HuH-7 (cell line): ENCODE results near the gene ZNF492.
"Not testable (repeated sequence)": the region's sequence is repeated elsewhere in the genome, so short reads cannot be mapped to it uniquely, and the experiment has no call there.

Experiments
- DNase-seq: peaks from one replicate; pipeline ENCODE4 v3.0.0; 2011; ENCODE audit warnings: low spot score

The ZNF492 gene

DNA sequence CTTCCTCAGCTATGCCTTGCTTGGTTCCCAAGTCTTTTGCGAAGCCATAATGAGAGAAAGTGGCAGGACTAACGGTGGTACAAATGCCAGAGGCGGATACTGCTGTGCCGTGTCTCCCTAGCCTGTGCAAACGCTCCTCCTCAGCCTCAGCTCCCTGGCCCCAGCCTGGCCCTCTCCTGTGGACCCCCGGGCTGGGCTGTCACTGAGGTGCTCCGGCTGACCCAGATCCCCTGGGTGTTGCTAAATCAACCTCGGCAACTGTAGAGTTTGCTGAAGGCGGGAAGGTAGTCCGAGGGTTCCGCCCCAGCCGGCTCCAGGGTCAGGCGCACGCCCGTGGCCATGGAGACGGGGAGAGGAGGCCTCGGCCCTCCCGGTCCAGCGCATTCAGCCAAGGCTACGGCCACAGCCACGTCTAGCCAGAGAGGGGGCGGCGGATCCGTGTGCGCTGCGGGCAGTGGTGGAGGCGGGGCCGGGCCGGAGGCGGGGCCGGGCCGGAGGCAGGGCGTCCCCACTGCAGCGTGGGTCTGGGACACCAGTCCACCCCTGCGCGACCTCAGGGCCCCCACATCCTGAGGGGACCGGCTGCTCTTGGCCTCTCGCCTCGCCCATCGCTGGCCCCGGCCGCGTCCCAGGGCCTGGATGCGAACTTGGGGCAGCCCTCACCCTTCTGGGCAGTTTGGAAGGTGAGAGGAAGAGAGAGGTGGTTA, 16.4 kb upstream of the ZNF492 start:
- no peak for DNase-seq

DNA sequence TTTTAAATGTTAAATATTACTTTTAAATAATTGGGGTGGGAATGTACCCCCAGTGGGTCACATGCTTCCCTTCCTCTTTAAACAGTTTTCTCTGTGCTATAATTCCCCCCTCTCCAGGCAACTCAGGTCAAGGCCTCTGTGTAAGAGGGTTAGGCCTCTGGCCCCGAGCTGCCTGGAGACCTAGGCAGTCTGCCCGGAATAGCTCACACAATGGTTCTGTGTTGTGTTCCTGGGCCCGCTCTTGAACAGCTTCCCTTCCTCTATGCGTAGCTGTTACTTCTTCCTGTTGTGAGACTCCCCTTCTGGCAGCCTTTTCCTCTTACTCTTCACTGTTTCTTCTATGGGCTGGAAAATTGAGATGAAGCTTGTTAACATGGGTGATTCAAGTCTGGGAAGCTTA, 14.8 kb upstream of the ZNF492 start:
- no peak for DNase-seq

DNA sequence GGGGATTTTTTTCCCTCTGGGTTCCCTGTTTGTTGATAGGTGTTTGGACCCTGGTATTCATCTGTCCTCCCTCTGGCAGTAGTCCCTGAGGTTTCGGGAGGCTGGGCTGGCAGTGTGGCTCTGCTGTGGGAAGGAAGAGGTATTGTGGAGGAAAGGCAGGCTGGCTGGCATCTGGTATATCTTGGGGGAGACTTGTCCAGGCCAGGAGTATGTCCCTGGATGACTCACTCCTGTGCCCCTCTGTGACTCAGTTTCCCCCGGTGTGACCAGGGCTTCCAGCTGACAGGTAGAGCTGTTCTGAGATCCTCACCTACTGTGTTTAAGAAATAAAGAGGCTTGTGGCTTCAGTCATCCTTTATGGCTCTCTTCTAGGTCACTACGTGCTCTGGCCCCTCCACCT, 14.2 kb upstream of the ZNF492 start:
- no peak for DNase-seq

DNA sequence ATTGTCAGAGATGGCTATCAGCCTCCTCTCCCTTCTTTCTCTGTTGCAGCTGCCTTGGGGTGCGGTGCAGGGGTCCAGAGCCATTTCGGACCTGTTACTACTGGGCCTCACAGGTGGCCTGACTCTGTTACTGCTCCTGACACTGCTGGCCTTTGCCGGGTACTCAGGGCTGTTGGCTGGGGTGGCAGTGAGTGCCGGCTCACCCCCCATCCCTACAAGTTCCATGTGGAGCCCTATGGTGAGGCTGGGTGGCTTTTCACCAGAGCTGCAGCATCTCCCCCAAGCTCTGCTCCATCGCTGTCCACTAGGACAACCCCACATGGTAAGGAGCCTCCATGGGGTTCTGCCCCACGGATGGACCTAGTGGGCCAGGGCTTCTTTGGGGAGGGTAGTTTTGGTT, 13.7 kb upstream of the ZNF492 start:
- DNase-seq = no peak

DNA sequence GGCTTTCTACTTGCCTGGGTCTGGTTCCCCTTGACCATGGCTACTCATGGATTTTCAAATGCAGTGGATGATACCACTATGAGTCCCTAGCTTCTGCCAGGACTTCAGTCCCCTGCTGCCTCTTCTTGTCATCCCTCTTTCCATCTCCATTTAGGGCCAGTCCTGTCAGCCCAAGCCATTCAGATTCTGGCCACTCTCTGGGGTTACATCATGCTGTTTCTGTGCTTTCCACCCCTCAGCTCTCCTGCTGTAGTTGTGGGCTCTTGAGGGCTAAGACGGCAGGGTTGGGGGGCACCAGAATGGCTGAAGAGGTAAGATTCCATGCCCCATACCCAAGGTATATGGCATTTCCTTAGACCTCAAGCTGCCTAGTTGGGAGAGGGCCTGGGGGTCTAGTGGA, 13.2 kb upstream of the ZNF492 start:
- no peak for DNase-seq

DNA sequence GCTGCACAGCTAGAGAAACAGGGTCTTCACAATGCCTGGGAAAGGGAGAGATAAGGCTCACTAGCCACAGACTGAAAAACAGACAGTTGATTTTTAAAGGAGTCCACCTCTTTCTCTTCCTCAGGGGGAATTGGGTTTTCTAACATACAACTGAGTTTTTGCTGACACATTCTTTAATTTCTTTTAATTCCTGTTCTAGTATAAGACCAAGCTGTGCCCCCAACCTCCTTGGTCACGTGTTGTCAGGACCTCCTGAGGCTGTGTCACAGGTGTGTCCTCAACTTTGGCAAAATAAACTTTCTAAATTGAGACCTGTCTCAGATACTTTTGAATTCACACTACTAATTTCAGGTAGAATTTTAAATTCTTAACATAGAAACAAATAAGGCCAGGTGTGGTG, 12.1 kb upstream of the ZNF492 start:
- no peak for DNase-seq

DNA sequence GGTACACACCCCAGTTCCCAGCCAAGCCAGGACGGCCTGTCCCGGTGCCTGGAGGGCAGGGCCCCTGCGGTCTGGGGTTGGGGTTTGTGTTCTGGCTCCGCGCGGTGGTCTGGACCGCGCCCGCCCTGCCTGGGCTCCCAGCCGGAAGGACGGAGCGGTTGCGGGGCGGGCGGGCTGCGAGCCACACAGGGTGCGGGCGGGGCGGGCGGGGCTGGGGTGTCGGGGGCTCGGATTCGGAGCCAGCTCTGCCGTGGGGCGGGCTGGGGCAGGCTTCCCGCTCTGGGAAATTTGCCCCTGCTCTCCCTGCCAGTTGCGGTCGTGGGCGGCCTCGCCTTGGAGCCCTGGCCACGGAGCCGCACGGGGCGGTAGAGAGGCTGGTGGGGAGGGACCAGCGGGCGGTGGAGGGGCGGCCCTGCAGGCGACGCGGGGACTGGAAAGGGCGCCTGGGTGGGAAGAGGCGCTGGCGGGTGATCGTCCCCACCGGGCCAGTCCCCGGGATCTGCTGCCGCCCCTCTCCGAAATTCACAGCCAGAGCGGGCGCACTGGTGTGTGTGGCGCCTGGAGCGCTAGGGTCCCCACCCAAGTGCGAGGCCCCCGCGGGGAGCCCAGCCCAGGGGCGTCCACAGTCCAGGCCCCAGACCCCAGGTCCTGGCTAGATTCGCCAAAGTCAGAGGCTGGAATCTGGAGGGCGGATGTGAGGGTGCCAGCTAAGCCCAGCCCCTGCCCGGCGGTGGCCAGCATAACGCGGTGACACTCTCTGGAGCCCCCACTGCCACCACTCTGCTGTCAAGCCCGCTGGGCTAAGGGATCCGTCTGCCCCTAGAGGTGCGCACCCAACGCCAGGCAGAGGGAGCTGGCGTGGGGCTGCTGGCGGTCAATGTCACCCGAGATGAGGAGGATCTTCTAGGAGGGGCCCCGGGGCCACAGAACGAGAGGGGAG, 11.0 kb upstream of the ZNF492 start:
- DNase-seq = no peak

DNA sequence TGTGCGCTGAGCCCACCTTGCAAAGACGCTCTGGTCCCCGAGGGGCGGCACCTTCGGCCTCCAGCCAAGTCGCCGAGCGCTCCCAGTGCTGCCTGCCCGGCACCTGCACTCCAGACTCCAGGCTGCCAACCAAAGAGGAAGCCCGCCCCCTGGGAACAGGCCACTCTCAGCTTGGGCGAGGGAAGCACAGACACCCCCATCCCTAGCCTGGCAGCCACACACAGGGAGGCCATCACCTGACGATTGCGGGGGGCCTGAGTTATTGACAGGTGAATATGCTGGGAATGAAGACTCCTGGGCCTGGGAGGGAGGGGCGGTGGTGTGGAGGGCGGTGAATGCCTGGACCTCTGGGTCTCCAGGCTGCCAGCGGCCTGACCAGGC, 10.3 kb upstream of the ZNF492 start:
- no peak for DNase-seq

DNA sequence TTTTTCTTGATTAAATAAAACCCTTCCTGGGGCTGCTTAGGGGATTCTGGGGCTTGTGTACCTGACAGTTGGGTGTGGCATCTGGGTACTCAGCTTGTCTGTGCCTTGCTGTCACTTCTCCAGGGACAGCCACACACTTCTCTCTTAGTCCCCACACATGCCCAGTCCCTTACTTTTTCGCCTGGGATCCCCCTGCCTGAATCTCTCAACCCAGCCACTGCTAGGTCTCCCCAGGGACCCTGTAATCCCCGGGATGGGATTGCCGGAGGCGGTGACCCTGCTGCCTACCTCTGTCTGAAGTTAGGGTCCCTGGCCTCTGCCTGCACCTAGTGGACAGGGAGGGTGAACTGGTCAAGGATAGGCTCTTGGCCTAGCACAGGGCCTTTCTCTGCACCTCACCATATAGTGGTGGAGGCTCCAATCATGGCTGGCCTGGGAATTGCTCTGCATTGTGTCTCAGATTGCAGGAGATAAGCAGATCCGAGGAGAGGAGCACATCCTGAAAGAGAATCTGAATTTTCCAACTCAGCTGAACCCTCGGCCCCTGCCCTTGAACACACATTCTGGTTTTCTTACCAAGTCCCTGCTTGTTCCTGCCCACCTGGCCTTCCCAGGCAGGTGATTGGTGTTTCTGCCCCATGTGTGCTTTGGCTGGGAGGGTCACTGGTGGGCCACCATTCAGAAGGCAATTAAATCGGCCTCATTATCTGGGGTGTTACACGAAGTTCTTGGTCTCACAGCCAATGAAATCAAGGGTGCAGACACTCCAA, 8.7 kb upstream of the ZNF492 start:
- DNase-seq = no peak

DNA sequence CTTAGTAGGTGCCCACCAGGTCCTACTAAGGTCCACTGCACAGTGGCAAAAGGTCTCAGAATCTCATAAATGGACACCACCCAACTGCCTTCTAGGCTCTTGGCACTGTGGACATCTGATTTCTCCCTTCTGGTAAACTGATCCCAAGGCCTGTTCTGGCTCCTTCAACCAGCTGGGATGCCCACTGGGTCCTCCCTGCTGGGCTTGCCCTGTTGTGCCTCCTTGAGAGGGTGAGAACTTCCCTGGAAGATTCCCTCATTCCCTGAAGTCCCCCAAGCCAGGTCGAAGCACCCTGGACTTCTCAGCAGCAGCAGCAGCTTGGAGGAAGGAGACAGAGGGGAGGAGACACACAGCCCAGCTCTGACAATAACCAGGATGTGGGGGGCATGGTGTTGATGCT, 6.6 kb upstream of the ZNF492 start:
- no peak for DNase-seq

DNA sequence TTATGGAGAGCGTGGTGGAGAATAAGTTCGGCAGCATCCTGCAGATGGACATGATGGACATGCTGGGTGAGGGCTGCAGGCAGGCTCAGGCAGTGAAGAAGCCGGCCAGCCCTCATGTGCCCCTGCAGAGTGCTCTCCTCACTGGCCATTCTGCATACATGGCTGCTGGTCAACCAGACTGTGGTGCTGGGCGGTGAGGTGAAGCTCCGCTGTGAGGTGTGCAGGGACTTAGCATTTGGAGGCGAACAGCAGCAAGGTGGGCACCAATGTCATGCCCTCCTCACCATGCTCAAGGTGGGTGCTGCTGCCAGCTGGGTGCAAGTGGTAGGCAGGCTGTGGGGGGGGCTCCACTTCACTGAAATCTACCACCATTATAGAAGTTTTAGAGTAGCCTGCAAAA, 5.7 kb upstream of the ZNF492 start:
- DNase-seq = no peak

DNA sequence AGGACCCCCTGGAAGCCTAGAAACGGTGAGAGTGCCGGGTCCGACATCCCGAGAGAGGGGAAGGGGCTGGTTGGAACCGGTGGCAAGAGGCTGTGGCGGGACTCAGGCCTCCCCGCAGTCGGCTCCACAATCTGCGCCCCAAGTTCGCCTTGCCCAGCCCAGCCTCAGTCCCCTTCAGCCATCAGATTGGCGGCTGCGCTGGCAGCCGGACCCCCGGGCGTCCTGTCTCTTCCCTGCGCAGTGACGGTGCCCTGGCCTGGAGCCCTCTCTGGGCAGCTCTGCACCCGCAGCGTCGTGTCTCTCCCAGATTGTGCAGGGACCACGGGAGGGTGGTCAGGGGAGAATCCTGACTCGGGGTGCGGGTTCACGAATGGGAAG, 315 bp downstream of the ZNF492 start:
- DNase-seq = no peak

DNA sequence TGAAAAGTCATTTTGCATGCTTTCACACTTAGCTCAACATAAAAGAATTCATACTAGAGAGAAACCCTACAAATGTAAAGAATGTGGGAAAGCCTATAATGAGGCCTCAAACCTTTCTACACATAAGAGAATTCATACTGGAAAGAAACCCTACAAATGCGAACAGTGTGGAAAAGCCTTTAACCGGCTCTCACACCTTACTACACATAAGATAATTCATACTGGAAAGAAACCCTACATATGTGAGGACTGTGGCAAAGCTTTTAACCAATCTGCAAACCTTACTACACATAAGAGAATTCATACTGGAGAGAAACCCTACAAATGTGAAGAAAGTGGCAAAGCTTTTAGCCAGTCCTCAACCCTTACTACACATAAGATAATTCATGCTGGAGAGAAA, 51.4 kb downstream of the ZNF492 start:
- not testable (repeated sequence) for DNase-seq

DNA sequence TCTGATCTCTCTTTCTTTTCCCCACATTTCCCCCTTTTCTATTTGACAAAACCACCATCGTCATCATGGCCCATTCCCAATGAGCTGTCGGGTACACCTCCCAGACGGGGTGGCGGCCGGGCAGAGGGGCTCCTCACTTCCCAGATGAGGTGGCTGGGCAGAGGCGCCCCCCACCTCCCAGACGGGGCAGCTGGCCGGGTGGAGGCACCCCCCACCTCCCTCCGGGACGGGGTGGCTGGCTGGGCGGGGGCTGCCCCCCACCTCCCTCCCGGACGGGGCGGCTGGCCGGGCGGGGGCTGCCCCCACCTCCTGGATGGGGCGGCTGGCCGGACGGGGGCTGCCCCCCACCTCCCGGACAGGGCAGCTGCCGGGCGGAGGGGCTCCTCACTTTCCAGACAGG, 68.5 kb downstream of the ZNF492 start:
- DNase-seq = not testable (repeated sequence)

DNA sequence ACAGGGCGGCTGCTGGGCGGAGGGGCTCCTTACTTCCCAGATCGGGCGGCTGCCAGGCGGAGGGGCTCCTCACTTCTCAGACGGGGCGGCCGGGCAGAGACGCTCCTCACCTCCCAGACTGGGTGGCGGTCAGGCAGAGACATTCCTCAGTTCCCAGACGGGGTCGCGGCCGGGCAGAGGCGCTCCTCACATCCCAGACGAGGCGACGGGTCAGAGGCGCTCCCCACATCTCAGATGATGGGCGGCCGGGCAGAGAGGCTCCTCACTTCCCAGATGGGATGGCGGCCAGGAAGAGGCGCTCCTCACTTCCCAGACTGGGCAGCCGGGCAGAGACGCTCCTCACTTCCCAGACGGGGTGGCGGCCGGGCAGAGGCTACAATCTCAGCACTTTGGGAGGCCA, 69.0 kb downstream of the ZNF492 start:
- not testable (repeated sequence) for DNase-seq

DNA sequence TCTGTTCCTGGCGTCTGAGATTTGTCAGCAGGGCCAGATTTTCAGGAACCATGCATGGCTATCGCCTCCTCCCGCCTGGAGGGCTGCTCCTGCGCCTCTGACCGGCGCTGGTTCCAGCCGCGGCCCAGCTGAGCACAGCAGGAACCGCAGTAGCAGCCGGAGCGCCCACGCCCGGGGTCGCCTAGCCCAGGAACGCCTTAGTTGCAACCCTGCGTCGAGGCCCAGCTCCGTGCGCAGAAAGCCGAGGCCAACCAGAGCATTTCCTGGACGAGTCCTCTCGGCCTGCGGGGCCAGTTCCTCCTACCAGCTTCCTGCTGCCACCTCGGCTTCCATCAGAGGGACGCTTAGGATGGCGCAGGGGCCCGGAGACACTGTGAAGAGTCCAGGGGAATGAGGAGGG, 74.9 kb downstream of the ZNF492 start:
- no peak for DNase-seq
